ENCODE measurements around the gene SORCS2. TPM values are rescaled to one million over a fixed set of nuclear protein-coding genes. Genes with fewer than 3 reads are reported as not detected.

Gene SORCS2
- total RNA-seq, 1 experiment from 2014 or later, result 0.05 TPM

DNA sequence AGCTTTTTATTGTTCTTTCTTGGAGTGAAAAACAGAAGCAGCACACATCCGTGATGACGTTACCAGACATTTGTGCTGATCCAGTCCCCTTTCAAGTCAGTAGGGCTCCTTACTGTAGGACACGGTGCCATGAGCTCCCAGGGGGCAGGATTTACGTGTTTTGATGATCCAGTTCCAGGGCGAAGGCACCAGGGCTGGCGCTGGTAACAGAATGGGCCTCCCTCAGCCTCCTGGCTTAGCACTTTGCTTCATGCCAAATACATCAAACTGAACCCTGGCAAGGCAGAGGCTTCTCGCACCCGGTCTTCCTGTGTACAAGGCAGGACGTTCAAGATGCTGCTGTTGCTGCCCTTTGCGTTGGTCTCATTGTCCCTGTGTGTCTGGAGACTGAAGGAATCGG lies 309.0 kb downstream of the SORCS2 start:
- peaks cover 34% of the 10 kb centered on the region for H3K27me3 ChIP-seq (replicated peaks)
- no peaks in the 10 kb centered on the region for H3K9me3 ChIP-seq (replicated peaks)
- no peak overlapping the region for H3K27ac ChIP-seq
- H3K36me3 ChIP-seq, result no peaks in the 10 kb centered on the region
- H3K4me3 ChIP-seq, result no peak overlapping the region
- no peaks in the 10 kb centered on the region for H3K4me1 ChIP-seq (replicated peaks)
- no peak for DNase-seq (ENCODE audit: low read depth in 1 of 2, low spot score in 2 of 2)

DNA sequence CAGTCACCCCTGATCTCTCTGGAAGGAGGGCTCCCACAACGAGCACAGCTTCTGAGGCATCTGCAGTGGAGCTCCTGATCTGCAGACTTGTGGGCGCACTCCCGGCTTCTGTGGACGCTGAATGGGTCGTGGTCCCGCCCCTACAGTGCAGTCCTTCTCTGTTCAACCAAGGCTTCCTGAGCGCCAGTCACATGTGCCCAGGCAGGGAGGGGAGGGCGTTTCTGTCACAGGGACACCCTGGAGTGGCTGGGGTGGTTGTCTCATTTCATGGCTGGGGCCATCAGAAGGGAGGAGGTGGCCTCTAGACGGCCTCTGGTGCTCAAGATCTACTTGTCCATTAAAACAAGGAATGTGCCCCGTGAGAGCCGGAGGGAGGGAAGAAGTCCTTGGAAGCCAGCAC lies 309.5 kb downstream of the SORCS2 start:
- peaks cover 37% of the 10 kb centered on the region for H3K27me3 ChIP-seq (replicated peaks)
- H3K9me3 ChIP-seq (replicated peaks), result no peaks in the 10 kb centered on the region
- no peaks in the 10 kb centered on the region for H3K4me1 ChIP-seq (replicated peaks)
- no peak overlapping the region for H3K4me3 ChIP-seq
- no peak overlapping the region for H3K27ac ChIP-seq
- DNase-seq (ENCODE audit: low read depth in 1 of 2, low spot score in 2 of 2), result no peak
- no peaks in the 10 kb centered on the region for H3K36me3 ChIP-seq

DNA sequence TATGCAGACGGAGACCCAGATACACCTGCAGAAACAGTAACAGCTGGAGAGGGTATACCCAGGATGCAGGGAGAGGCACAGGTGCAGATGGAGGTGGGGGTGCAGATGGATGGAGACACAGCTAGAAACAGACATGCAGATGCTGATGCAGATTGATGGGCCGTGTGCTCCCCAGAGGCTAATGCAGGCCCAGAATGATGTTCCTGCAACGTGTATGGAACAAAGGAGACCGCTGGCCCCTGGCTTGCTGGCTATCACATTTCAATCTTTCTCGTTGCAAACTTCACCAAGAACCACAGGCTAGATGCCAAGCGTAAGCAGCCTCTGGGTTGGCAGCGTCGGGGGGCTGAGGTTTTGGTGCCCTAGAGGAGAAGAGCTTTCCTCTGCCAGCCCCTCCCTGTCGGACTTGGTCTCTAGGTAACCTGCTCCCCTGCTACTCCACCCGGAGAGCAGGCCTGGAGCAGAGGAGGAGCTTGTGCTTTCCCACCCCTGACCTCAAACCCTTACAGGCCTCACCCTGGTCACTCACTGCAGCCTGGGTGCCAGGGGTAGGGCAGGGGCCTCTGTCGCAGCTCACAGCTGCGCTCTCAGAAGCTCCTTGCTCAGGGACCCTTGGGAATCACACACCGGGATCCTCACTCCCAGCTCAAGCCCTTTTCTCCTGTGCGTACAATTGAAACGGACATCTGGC lies 311.4 kb downstream of the SORCS2 start:
- H3K27me3 ChIP-seq (replicated peaks), result peaks cover 37% of the 10 kb centered on the region

DNA sequence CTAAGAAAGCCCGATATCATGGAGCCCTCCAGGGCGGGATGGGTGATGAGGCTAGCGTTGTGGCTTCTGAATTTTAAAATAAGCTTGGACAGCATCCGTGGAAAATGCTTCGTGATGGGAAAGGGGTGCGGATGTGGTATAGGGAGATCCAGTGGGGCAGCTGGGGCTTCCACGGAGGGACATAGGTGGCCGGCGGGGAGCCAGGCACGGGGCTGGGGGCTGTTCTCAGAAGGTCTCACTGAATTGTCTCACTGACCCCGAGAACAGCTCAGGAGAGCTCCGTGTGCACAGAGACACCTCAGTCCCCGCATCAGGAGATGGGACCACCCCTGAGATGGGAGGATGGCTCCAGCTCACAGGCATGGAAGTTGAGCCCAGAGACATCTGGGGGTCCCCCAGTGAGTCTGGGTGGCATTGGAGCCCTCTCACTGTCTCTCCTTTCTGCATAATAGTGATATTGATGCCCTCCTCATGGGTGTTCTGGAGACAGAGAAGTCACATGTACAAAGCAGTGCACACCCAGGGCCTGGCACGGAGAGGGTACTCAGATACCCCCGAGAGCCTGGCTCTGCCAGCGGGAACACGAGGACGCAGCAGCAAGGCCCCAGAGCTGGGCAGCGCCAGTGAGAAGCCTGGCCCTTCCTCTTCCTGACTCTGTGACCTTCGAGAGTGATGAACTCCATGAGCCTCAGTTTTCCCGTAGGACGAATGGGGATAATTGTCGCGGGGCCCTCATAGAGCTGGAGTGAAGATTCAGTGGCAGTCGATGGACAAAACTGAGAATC lies 313.0 kb downstream of the SORCS2 start:
- Histone ChIP-seq H3K4me1 (replicated peaks) (no peaks in the 10 kb centered on the region), H3K27ac (no peak overlapping the region), H3K4me3 (no peak overlapping the region), H3K36me3 (no peaks in the 10 kb centered on the region), H3K9me3 (replicated peaks) (no peaks in the 10 kb centered on the region), H3K27me3 (replicated peaks) (peaks cover 30% of the 10 kb centered on the region)
- DNase-seq (ENCODE audit: low read depth in 1 of 2, low spot score in 2 of 2), result no peak

More for the DNA sequence above, 311.4 kb downstream of the SORCS2 start:
- H3K9me3 ChIP-seq (replicated peaks), result no peaks in the 10 kb centered on the region
- H3K4me1 ChIP-seq (replicated peaks), result no peaks in the 10 kb centered on the region
- no peak overlapping the region for H3K4me3 ChIP-seq
- DNase-seq (ENCODE audit: low read depth in 1 of 2, low spot score in 2 of 2), result no peak
- no peak overlapping the region for H3K27ac ChIP-seq
- no peaks in the 10 kb centered on the region for H3K36me3 ChIP-seq

DNA sequence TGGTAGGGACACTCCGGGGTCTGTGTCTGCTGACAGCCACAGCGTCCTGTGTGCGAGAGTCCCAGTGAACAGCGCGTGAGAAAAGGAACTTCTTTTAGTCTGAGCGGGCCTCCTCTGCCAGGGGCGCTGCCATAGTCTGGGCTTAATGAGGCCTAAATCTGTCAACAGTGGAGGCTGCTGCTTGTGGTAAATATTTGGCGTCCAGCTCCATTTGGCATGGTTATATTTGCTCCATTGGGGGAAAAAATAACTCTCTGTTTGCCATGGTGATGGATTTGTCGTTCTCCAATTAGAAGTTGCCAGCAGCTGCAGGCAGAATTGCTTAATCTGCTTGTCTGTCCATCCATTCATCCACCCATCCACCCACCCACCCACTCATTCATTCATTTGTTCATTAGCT lies 313.8 kb downstream of the SORCS2 start:
- Histone ChIP-seq H3K27me3 (replicated peaks) (peaks cover 24% of the 10 kb centered on the region), H3K27ac (no peak overlapping the region), H3K4me1 (replicated peaks) (no peaks in the 10 kb centered on the region), H3K36me3 (no peaks in the 10 kb centered on the region), H3K4me3 (no peak overlapping the region), H3K9me3 (replicated peaks) (no peaks in the 10 kb centered on the region)
- DNase-seq (ENCODE audit: low read depth in 1 of 2, low spot score in 2 of 2), result no peak

DNA sequence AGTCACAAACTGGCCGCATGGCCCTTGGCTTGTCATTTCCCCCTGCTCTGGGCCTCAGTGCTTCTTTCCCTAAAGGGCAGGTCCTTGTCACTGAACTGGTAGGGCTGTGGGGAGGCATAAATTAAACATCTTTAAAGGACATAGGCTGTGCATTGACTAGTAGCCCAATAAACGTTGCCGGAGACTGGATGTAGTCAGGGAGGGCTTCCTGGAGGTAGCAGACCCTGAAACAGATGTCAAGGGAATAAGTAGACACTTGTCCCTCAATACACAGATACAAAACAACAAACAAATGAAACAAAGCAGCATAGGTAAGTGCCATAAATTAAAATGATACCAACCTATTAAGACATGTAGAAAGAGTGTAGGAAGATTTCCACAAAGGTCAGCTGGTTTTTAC lies 314.2 kb downstream of the SORCS2 start:
- Histone ChIP-seq H3K36me3 (no peaks in the 10 kb centered on the region), H3K4me1 (replicated peaks) (no peaks in the 10 kb centered on the region), H3K27me3 (replicated peaks) (peaks cover 20% of the 10 kb centered on the region), H3K9me3 (replicated peaks) (no peaks in the 10 kb centered on the region), H3K27ac (no peak overlapping the region), H3K4me3 (no peak overlapping the region)
- DNase-seq (ENCODE audit: low read depth in 1 of 2, low spot score in 2 of 2), result no peak

DNA sequence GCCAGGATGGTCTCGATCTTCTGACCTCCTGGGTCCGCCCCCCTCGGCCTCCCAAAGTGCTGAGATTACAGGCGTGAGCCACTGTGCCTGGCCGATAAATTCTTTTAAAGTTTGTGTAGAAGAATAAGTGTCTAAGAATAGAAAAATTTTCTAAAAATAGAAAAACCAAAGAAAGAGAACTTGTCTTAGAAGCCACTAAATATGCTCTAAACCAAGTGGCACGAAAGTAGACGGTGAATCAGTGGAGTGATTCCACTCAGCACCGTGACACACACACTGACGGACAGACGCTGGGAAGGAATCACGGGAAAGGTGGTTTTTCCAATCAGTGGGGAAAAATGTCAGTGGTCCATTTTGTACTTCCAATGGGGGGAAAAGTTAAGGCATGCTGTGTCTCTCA lies 315.0 kb downstream of the SORCS2 start:
- Histone ChIP-seq H3K27ac (no peak overlapping the region), H3K27me3 (replicated peaks) (peaks cover 15% of the 10 kb centered on the region; the same call in 1 of the 2 replicates), H3K36me3 (no peaks in the 10 kb centered on the region), H3K9me3 (replicated peaks) (no peaks in the 10 kb centered on the region), H3K4me1 (replicated peaks) (no peaks in the 10 kb centered on the region), H3K4me3 (no peak overlapping the region)
- DNase-seq (ENCODE audit: low read depth in 1 of 2, low spot score in 2 of 2), result no peak

DNA sequence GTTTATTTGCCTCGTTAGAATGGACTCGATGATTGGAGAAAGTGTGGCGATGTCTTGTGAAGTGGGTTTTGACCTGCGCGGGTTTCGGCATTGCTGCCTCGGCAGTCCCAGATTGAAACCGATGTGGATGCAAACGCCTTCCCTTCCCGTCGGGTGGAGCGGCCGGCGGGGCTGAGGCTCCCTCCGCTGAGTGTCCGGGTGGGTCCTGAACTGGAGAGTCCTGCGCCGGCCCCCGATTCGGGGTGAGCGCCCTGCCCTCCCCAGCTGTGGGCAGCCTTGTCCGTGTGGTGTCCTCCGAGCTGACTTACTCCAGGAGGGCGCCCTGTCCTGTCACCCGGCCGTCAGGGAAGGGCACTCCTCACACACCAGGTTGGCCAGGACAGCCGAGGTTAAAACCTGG lies 317.7 kb downstream of the SORCS2 start:
- no peak for DNase-seq (ENCODE audit: low read depth in 1 of 2, low spot score in 2 of 2)
- Histone ChIP-seq H3K9me3 (replicated peaks) (no peaks in the 10 kb centered on the region), H3K4me1 (replicated peaks) (peaks cover 9% of the 10 kb centered on the region), H3K4me3 (no peak overlapping the region), H3K27ac (no peak overlapping the region), H3K27me3 (replicated peaks) (peaks cover 4% of the 10 kb centered on the region; the same call in 1 of the 2 replicates), H3K36me3 (no peaks in the 10 kb centered on the region)

DNA sequence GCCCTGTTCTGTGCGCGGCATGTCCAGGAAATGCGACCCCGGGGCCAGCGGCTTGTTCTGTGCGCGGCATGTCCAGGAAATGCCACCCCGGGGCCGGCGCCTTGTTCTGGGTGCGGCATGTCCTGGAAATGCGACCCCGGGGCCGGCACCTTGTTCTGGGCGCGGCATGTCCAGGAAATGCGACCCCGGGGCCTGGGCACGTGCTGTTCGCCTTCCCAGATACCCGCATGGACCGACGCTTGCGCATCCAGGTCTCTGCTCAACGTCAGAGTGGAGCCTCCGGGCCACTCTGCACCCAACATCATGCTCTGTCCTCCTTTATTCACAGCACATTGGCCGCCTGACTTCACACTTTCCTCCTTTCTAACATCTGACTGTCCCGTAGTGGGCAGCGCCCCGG lies 318.2 kb downstream of the SORCS2 start:
- no peaks in the 10 kb centered on the region for H3K36me3 ChIP-seq
- DNase-seq (ENCODE audit: low read depth in 1 of 2, low spot score in 2 of 2), result no peak
- no peaks in the 10 kb centered on the region for H3K9me3 ChIP-seq (replicated peaks)
- H3K4me3 ChIP-seq, result no peak overlapping the region
- no peak overlapping the region for H3K27ac ChIP-seq
- peaks cover 4% of the 10 kb centered on the region; the same call in 1 of the 2 replicates for H3K27me3 ChIP-seq (replicated peaks)
- peaks cover 9% of the 10 kb centered on the region for H3K4me1 ChIP-seq (replicated peaks)

DNA sequence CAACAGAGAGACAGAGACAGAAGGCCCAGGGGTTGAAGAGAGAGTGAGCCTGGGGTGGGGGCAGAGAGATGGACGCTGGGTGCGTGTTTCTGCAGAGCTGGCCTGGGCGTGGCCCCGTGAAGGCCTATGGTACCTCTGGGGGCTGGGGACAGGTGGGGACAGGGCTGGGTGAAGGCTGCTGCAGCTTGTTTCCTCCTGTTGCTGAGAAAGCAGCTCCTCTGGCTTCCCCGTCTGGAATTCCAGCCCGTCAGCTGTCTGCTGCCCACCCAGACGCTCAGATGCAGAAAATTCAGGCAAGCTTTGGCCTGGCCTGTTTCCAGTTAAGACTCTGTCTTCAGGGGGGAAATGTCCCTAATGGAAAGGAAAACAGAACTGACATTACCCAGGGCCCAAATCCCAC lies 319.2 kb downstream of the SORCS2 start:
- peaks cover 9% of the 10 kb centered on the region for H3K4me1 ChIP-seq (replicated peaks)
- H3K9me3 ChIP-seq (replicated peaks), result no peaks in the 10 kb centered on the region
- no peaks in the 10 kb centered on the region for H3K36me3 ChIP-seq
- H3K27ac ChIP-seq, result no peak overlapping the region
- DNase-seq (ENCODE audit: low read depth in 1 of 2, low spot score in 2 of 2), result no peak
- peaks cover 2% of the 10 kb centered on the region; the same call in 1 of the 2 replicates for H3K27me3 ChIP-seq (replicated peaks)
- no peak overlapping the region for H3K4me3 ChIP-seq

DNA sequence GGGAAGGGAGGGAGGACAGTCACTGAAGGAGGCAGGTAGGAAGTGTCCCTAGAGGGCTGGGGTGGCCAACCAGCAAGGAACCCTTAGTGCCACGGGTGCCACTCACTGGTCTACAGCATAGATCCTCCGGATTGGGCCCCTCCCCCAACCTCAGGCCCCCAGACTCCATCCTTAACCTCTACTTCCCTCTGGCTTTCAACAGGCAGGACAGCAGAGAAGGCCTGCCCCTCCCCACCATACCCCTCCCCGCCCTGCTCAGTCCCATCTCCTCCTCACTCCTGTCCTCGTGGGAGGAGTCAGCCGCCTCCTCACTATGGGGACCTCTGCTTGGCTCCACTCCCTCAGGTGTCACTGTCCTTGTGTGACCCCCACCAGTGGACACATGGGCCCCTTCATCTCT lies 320.1 kb downstream of the SORCS2 start:
- Histone ChIP-seq H3K9me3 (replicated peaks) (no peaks in the 10 kb centered on the region), H3K4me1 (replicated peaks) (peaks cover 9% of the 10 kb centered on the region), H3K27ac (no peak overlapping the region), H3K36me3 (no peaks in the 10 kb centered on the region), H3K27me3 (replicated peaks) (peaks cover 5% of the 10 kb centered on the region), H3K4me3 (no peak overlapping the region)
- DNase-seq (ENCODE audit: low read depth in 1 of 2, low spot score in 2 of 2), result no peak

DNA sequence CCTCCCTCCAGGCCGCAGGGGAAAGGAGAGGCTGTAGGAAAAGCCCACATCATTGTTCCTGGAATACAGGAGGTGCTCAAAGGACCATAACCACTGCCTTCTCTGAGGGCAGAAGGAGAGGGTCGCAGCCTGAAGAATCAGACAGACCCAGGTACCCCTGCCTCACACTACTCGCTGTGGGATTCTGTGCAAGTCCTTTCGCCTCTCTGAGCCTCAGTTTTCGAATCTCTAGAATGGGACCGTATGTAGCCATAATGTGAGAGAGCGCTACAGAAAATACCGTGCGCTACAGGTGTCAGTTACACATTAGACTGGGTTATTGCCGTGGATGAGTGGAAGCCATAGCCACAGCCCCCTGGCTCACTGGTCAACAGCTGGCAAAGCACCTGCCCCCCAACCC lies 320.6 kb downstream of the SORCS2 start:
- Histone ChIP-seq H3K36me3 (no peaks in the 10 kb centered on the region), H3K4me3 (no peak overlapping the region), H3K9me3 (replicated peaks) (no peaks in the 10 kb centered on the region), H3K27ac (no peak overlapping the region), H3K27me3 (replicated peaks) (peaks cover 10% of the 10 kb centered on the region), H3K4me1 (replicated peaks) (peaks cover 9% of the 10 kb centered on the region)
- DNase-seq (ENCODE audit: low read depth in 1 of 2, low spot score in 2 of 2), result no peak

DNA sequence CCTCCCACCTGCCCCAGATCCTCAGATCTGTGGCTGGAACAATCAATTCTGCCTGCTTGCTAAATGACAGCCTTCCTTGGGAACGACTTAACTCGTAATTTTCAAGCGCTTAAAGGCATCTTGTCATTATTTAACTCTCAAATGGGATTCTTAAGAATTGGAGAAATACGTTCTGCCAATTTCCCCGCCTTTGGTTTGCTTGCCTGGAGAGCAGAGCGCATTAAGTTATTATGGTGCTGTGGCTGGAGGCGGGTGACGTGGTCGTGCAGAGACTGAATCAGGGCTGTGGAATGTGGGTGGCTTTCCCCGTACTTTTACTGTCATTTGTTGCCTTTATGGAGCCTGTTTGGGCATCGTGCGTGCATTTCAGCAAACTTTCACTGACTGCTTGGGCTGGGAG lies 321.3 kb downstream of the SORCS2 start:
- Histone ChIP-seq H3K36me3 (no peaks in the 10 kb centered on the region), H3K4me1 (replicated peaks) (peaks cover 9% of the 10 kb centered on the region), H3K9me3 (replicated peaks) (no peaks in the 10 kb centered on the region), H3K27ac (no peak overlapping the region), H3K27me3 (replicated peaks) (peaks cover 16% of the 10 kb centered on the region), H3K4me3 (no peak overlapping the region)
- peak; percentile 32 to 64 for DNase-seq (ENCODE audit: low read depth in 1 of 2, low spot score in 2 of 2)

DNA sequence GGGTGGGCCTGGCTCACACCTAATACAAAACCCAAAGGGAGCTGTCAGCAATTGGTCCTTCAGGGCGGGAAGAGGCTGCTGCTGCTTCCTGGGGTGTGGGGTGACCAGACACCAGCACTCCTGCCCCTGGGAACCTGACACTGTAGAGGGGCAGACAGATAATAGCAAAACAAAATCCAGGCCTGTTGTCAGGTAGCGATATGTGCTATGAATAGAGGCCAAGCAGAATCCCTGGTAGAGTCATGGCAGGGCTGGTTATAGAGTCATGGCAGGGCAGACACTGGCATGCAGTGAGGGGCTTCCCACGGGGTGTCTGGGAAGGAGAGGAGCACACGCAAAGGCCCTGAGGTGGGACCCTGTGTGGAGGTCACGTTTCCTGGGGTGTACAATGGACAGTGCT lies 321.9 kb downstream of the SORCS2 start:
- Histone ChIP-seq H3K4me3 (no peak overlapping the region), H3K27me3 (replicated peaks) (peaks cover 22% of the 10 kb centered on the region), H3K27ac (no peak overlapping the region), H3K4me1 (replicated peaks) (peaks cover 9% of the 10 kb centered on the region), H3K36me3 (no peaks in the 10 kb centered on the region), H3K9me3 (replicated peaks) (no peaks in the 10 kb centered on the region)
- no peak for DNase-seq (ENCODE audit: low read depth in 1 of 2, low spot score in 2 of 2)
